K562 (cell line): ENCODE data around the gene KISS1R. TPM values are rescaled to one million over a fixed set of nuclear protein-coding genes. Genes with fewer than 3 reads are reported as not detected.

Source experiments
- BRD9 ChIP-seq: fragments of 450-650 bp; IDR thresholded peaks from 2 replicates; pipeline ENCODE4 v1.6.1; 2018; ENCODE audit warnings: low read depth; ENCODE audit not compliant: partially characterized antibody
- HDAC6 ChIP-seq: IDR thresholded peaks from 2 replicates; pipeline ENCODE4 v1.6.1; 2012; ENCODE audit warnings: low read depth, mild to moderate bottlenecking, control low read depth, inconsistent platforms, low read length, moderate library complexity
- HNRNPL ChIP-seq: fragments of 200-400 bp; formaldehyde crosslinking; IDR thresholded peaks from 2 replicates; pipeline ENCODE4 v1.6.1; 2017; ENCODE audit warnings: low read depth, mild to moderate bottlenecking, low read length
- KAT2B ChIP-seq: IDR thresholded peaks from one replicate; pipeline ENCODE4 v1.6.1; 2012; ENCODE audit warnings: low read depth, mild to moderate bottlenecking, control low read depth, inconsistent platforms, low read length, moderate library complexity
- POLR2H ChIP-seq: IDR thresholded peaks from 2 replicates; pipeline ENCODE4 v1.6.1; 2016; ENCODE audit warnings: missing genetic modification characterization, low read depth, mild to moderate bottlenecking, control low read depth, missing compliant biosample characterization, moderate library complexity
- PRPF4 ChIP-seq: fragments of 200-400 bp; formaldehyde crosslinking; IDR thresholded peaks from one replicate; pipeline ENCODE4 v1.6.1; 2017; ENCODE audit warnings: low read length, low read depth, mild to moderate bottlenecking; ENCODE audit not compliant: insufficient read depth, poor library complexity, severe bottlenecking
- RAD21 ChIP-seq, 2 experiments: fragments of 250-450 bp in 1 of 2; fragments of 450-650 bp in 1 of 2; sonication (Bioruptor Pico) in 1 of 2; formaldehyde crosslinking in 1 of 2; IDR thresholded peaks in 1 of 2; conservative IDR thresholded peaks in 1 of 2; 2 replicates each; pipeline versions ENCODE4 v1.4.0 to v1.8.0; 2020 to 2022; ENCODE audit warnings: mild to moderate bottlenecking in 2 of 2, moderate library complexity in 1 of 2
- RBM25 ChIP-seq: fragments of 200-400 bp; formaldehyde crosslinking; IDR thresholded peaks from 2 replicates; pipeline ENCODE4 v1.6.1; 2018; ENCODE audit warnings: low read length, low read depth, moderate library complexity; ENCODE audit not compliant: severe bottlenecking
- SMAD3 ChIP-seq: fragments of 450-650 bp; formaldehyde crosslinking; conservative IDR thresholded peaks from 2 replicates; pipeline ENCODE4 v1.4.0; 2020; ENCODE audit warnings: mild to moderate bottlenecking
- SMARCE1 ChIP-seq: fragments of 450-650 bp; IDR thresholded peaks from 2 replicates; pipeline ENCODE4 v1.7.1; 2016; ENCODE audit warnings: mild to moderate bottlenecking
- YY1 ChIP-seq, 3 experiments: IDR thresholded peaks; 2 replicates each; pipeline ENCODE4 v1.6.1; 2011; ENCODE audit warnings: low read length in 2 of 3, mild to moderate bottlenecking in 2 of 3, moderate library complexity in 2 of 3, borderline replicate concordance in 1 of 3, control low read depth in 1 of 3, low read depth in 1 of 3; ENCODE audit not compliant: insufficient read depth in 3 of 3, insufficient replicate concordance in 2 of 3, control insufficient read depth in 1 of 3, insufficient read length in 1 of 3; ENCODE audit errors: extremely low read depth in 1 of 3
- ZNF143 ChIP-seq: sonication (generic); formaldehyde crosslinking; IDR thresholded peaks from 2 replicates; pipeline ENCODE4 v1.9.0; 2022; ENCODE audit warnings: mild to moderate bottlenecking, missing genetic modification reagents
- polyA plus RNA-seq, 8 experiments: library from polyadenylated mRNA; depleted of rRNA in 4 of 8; stranded (reverse) in 5 of 8; unstranded in 3 of 8; fragments of >200 nt; fragmentation: Nextera tagmentation in 2 of 8; fragmentation: Illumina TruSeq in 1 of 8; extraction: Ambion mirVana in 2 of 8; extraction: Trizol in 1 of 8; gene quantifications; 2 replicates each; pipeline versions ENCODE4 v1.2.1 to v1.2.3, GENCODE V29; 2011 to 2014; ENCODE audit warnings: inconsistent platforms in 1 of 8, missing spikeins in 1 of 8
- total RNA-seq, 7 experiments: library from RNA; depleted of rRNA in 6 of 7; stranded (reverse); fragments of >200 nt in 6 of 7; fragmentation: Illumina TruSeq in 2 of 7; extraction: Trizol in 2 of 7; gene quantifications; 2 replicates each; pipeline versions ENCODE4 v1.2.1 to v1.2.3, GENCODE V29; 2011 to 2021; ENCODE audit warnings: low replicate concordance in 1 of 7
- TF ChIP-seq, protein P1 (sequence below), 3 experiments: fragments of 200-800 bp in 1 of 3; fragments of 250-450 bp in 1 of 3; fragments of 450-650 bp in 1 of 3; sonication (Bioruptor Pico) in 1 of 3; sonication (Bioruptor generic) in 1 of 3; formaldehyde crosslinking in 1 of 3; IDR thresholded peaks; 2 replicates each; pipeline versions ENCODE4 v1.6.1 to v1.8.0; 2016 to 2022; ENCODE audit warnings: mild to moderate bottlenecking in 2 of 3, missing genetic modification characterization in 2 of 3, missing compliant biosample characterization in 1 of 3, moderate library complexity in 1 of 3
- TF ChIP-seq, protein P2 (sequence below): fragments of 450-650 bp; conservative IDR thresholded peaks from 2 replicates; pipeline ENCODE4 v1.6.1; 2016; ENCODE audit warnings: missing genetic modification characterization, low read depth, mild to moderate bottlenecking, missing compliant biosample characterization, moderate library complexity
- TF ChIP-seq, protein P3 (sequence below): fragments of 450-650 bp; IDR thresholded peaks from one replicate; pipeline ENCODE4 v1.6.1; 2018; ENCODE audit warnings: mild to moderate bottlenecking, moderate library complexity; ENCODE audit not compliant: partially characterized antibody
- TF ChIP-seq, protein P4 (sequence below), 2 experiments: fragments of 200-800 bp in 1 of 2; sonication (Bioruptor generic) in 1 of 2; sonication (generic) in 1 of 2; formaldehyde crosslinking in 1 of 2; IDR thresholded peaks in 1 of 2; conservative IDR thresholded peaks in 1 of 2; 2 replicates each; pipeline versions ENCODE4 v1.5.0 to v1.6.1; 2016 to 2020; ENCODE audit warnings: missing compliant biosample characterization in 1 of 2, missing genetic modification characterization in 1 of 2, missing genetic modification reagents in 1 of 2

The KISS1R gene
- total and polyA plus RNA-seq, 9 of the 15 experiments (the other 6 are each of a cell fraction or from before 2014, with no cell fraction given) = 0.37 to 39.4 (median 2.0) TPM

DNA sequence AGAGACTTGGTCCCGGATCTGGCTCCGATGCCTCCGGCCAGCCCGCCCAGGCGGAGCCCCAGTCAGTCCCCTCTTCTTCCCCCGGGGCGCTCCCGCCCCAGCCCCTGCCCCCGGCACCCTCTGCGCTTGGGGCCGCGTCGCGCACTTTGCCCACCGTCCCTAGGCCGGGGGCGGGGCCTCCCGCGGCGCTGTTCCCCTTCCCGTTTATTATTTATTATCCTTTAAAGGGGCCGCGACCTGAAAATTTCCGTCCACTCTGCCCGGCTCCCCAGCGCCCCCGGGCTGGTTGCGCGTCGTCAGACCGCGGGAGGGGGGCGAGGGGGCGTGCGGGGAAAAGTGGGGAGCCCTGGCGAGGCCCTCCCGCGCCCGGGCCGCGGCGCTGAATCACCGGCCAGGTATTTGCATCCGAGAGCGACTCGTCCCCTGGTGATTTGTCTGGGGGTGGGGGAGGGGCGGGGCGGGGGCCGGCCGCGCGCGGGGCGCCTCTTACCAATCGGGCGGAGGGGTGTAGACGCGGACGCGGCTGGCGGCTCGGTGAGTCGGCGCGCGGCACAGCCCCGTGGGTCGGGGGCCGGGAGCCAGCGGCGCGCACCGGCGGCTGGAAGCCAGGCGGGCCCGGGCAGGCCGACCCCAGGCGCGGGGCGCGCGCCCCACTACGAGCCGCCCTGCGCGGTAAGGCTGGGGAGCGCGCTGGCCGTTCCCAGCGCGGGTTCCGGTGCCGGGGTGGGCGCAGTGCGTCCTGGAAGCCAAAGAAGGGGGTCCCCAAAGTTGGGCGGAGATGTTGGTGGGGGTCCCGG lies 8.6 kb downstream of the KISS1R start, which contains the start of gene ARID3A (continued):
- TF ChIP-seq, protein P1, sequence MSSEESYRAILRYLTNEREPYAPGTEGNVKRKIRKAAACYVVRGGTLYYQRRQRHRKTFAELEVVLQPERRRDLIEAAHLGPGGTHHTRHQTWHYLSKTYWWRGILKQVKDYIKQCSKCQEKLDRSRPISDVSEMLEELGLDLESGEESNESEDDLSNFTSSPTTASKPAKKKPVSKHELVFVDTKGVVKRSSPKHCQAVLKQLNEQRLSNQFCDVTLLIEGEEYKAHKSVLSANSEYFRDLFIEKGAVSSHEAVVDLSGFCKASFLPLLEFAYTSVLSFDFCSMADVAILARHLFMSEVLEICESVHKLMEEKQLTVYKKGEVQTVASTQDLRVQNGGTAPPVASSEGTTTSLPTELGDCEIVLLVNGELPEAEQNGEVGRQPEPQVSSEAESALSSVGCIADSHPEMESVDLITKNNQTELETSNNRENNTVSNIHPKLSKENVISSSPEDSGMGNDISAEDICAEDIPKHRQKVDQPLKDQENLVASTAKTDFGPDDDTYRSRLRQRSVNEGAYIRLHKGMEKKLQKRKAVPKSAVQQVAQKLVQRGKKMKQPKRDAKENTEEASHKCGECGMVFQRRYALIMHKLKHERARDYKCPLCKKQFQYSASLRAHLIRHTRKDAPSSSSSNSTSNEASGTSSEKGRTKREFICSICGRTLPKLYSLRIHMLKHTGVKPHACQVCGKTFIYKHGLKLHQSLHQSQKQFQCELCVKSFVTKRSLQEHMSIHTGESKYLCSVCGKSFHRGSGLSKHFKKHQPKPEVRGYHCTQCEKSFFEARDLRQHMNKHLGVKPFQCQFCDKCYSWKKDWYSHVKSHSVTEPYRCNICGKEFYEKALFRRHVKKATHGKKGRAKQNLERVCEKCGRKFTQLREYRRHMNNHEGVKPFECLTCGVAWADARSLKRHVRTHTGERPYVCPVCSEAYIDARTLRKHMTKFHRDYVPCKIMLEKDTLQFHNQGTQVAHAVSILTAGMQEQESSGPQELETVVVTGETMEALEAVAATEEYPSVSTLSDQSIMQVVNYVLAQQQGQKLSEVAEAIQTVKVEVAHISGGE (CRISPR knock-in tag; IDR thresholded peaks at IDR 0.05) = peak in 1 of 3 experiments; percentile 41; a peak in 1 of 6 replicates
- TF ChIP-seq POLR2H = no peak
- no peak for TF ChIP-seq BRD9
- TF ChIP-seq ZNF143 (CRISPR knock-in tag) = no peak
- no peak for TF ChIP-seq KAT2B
- no peak for TF ChIP-seq RAD21 (CRISPR knock-in tag; conservative IDR thresholded peaks at IDR 0.05 in 1 of 2, IDR thresholded peaks at IDR 0.05 in 1 of 2)
- peak in 2 of 3 experiments; percentile 38 to 75 for TF ChIP-seq YY1 (IDR thresholded peaks at IDR 0.05; ENCODE audit: borderline replicate concordance in 1 of 3, control insufficient read depth in 1 of 3, extremely low read depth in 1 of 3, insufficient read depth in 3 of 3, insufficient read length in 1 of 3, insufficient replicate concordance in 2 of 3, low read depth in 1 of 3, low read length in 2 of 3)
- TF ChIP-seq PRPF4 = peak; percentile 52
- TF ChIP-seq HNRNPL = no peak
- no peak for TF ChIP-seq HDAC6
- TF ChIP-seq SMAD3 (CRISPR knock-in tag) = no peak
- TF ChIP-seq, protein P2, sequence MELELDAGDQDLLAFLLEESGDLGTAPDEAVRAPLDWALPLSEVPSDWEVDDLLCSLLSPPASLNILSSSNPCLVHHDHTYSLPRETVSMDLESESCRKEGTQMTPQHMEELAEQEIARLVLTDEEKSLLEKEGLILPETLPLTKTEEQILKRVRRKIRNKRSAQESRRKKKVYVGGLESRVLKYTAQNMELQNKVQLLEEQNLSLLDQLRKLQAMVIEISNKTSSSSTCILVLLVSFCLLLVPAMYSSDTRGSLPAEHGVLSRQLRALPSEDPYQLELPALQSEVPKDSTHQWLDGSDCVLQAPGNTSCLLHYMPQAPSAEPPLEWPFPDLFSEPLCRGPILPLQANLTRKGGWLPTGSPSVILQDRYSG (tag) = no peak
- peak; percentile 82 for TF ChIP-seq RBM25
- TF ChIP-seq, protein P3, sequence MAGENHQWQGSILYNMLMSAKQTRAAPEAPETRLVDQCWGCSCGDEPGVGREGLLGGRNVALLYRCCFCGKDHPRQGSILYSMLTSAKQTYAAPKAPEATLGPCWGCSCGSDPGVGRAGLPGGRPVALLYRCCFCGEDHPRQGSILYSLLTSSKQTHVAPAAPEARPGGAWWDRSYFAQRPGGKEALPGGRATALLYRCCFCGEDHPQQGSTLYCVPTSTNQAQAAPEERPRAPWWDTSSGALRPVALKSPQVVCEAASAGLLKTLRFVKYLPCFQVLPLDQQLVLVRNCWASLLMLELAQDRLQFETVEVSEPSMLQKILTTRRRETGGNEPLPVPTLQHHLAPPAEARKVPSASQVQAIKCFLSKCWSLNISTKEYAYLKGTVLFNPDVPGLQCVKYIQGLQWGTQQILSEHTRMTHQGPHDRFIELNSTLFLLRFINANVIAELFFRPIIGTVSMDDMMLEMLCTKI = no peak
- 0 out of 2 replicates have a peak, but pooled peaks have one; percentile 24 for TF ChIP-seq SMARCE1
- TF ChIP-seq, protein P4, sequence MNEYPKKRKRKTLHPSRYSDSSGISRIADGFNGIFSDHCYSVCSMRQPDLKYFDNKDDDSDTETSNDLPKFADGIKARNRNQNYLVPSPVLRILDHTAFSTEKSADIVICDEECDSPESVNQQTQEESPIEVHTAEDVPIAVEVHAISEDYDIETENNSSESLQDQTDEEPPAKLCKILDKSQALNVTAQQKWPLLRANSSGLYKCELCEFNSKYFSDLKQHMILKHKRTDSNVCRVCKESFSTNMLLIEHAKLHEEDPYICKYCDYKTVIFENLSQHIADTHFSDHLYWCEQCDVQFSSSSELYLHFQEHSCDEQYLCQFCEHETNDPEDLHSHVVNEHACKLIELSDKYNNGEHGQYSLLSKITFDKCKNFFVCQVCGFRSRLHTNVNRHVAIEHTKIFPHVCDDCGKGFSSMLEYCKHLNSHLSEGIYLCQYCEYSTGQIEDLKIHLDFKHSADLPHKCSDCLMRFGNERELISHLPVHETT (CRISPR knock-in tag; conservative IDR thresholded peaks at IDR 0.05 in 1 of 2, IDR thresholded peaks at IDR 0.05 in 1 of 2) = peak in 1 of 2 experiments; percentile 67; a peak in 1 of 4 replicates
